Femur (tissue), 1 donor: ENCODE measurements around the gene CAPN2.

Experiments
- DNase-seq: peaks from one replicate; pipeline ENCODE4 v3.0.0-alpha.2; 2017

Gene CAPN2

GRCh38 chr1:223761411-223761810 lies 49.1 kb downstream of the CAPN2 start:
- no peak for DNase-seq

GRCh38 chr1:223763251-223763650 lies 50.9 kb downstream of the CAPN2 start:
- no peak for DNase-seq

- DNase-seq = no peak
Observed at GRCh38 chr1:223763881-223764280, 51.5 kb downstream of the CAPN2 start.

- DNase-seq = peak; percentile 58
Observed at GRCh38 chr1:223765036-223765718, 52.8 kb downstream of the CAPN2 start.

GRCh38 chr1:223765719-223766340 lies 53.5 kb downstream of the CAPN2 start:
- no peak for DNase-seq

GRCh38 chr1:223770621-223771315 lies 58.4 kb downstream of the CAPN2 start:
- no peak for DNase-seq

- no peak for DNase-seq
Observed at GRCh38 chr1:223771469-223771813, 59.1 kb downstream of the CAPN2 start.

- peak; percentile 53 for DNase-seq
Observed at GRCh38 chr1:223771814-223772770, 59.8 kb downstream of the CAPN2 start.

GRCh38 chr1:223772771-223773160 lies 60.4 kb downstream of the CAPN2 start:
- DNase-seq = no peak

GRCh38 chr1:223774134-223774814 lies 61.9 kb downstream of the CAPN2 start:
- no peak for DNase-seq

GRCh38 chr1:223775054-223775453 lies 62.7 kb downstream of the CAPN2 start:
- DNase-seq = no peak

- DNase-seq = no peak
Observed at GRCh38 chr1:223775711-223776074, 63.4 kb downstream of the CAPN2 start.

- DNase-seq = no peak
Observed at GRCh38 chr1:223776075-223776814, 63.9 kb downstream of the CAPN2 start.

- DNase-seq = no peak
Observed at GRCh38 chr1:223776826-223777454, 64.6 kb downstream of the CAPN2 start.

GRCh38 chr1:223780318-223780717 lies 68.0 kb downstream of the CAPN2 start:
- no peak for DNase-seq

- DNase-seq = no peak
Observed at GRCh38 chr1:223780949-223781348, 68.6 kb downstream of the CAPN2 start.

GRCh38 chr1:223783676-223784075 lies 71.3 kb downstream of the CAPN2 start:
- no peak for DNase-seq

GRCh38 chr1:223784541-223784940 lies 72.2 kb downstream of the CAPN2 start:
- DNase-seq = no peak

GRCh38 chr1:223785808-223786207 lies 73.5 kb downstream of the CAPN2 start:
- DNase-seq = no peak

GRCh38 chr1:223788746-223789415 lies 76.5 kb downstream of the CAPN2 start:
- DNase-seq = no peak

- DNase-seq = no peak
Observed at GRCh38 chr1:223792046-223792445, 79.7 kb downstream of the CAPN2 start.
